Gastroesophageal sphincter (tissue), 4 donors: ENCODE results near the gene NOSIP. TPM values are rescaled to one million over a fixed set of nuclear protein-coding genes. Genes with fewer than 3 reads are reported as not detected.

ENCODE experiments used
- ATAC-seq: fragments of 150-250 bp; one replicate; pipeline ENCODE4 v1.9.1; 2016; ENCODE audit warnings: mild to moderate bottlenecking, moderate library complexity
- H3K27ac ChIP-seq, 4 donors: fragments of 200-600 bp; sonication (generic) in 3 of 4; 1 replicate in 3 of 4; 2 replicates in 1 of 4; pipeline ENCODE4 v1.5.1; 2016 to 2019
- H3K27me3 ChIP-seq: fragments of 200-600 bp; sonication (generic); one replicate; pipeline ENCODE4 v1.5.1; 2019
- H3K36me3 ChIP-seq, 2 donors: fragments of 200-600 bp; sonication (generic); one replicate each; pipeline ENCODE4 v1.5.1; 2019; ENCODE audit warnings: control low read depth in 1 of 2
- H3K4me1 ChIP-seq, 3 donors: fragments of 200-600 bp; sonication (generic); 1 replicate in 2 of 3; 2 replicates in 1 of 3; pipeline ENCODE4 v1.5.1; 2016 to 2019; ENCODE audit warnings: control low read depth in 2 of 3
- H3K4me3 ChIP-seq, 2 donors: fragments of 200-600 bp; sonication (generic); one replicate each; pipeline ENCODE4 v1.5.1; 2019; ENCODE audit warnings: mild to moderate bottlenecking in 1 of 2, moderate library complexity in 1 of 2
- H3K9me3 ChIP-seq, 3 donors: fragments of 200-600 bp; sonication (generic); one replicate each; pipeline ENCODE4 v1.5.1; 2017 to 2019; ENCODE audit warnings: control low read depth in 2 of 3
- EP300 ChIP-seq: sonication (generic); formaldehyde crosslinking; IDR thresholded peaks from one replicate; pipeline ENCODE4 v1.6.1; 2017; ENCODE audit warnings: antibody characterized with exemption, mild to moderate bottlenecking
- POLR2A ChIP-seq, 2 donors: fragments of 450-650 bp; IDR thresholded peaks; one replicate each; pipeline ENCODE4 v1.6.1; 2017; ENCODE audit warnings: antibody characterized with exemption in 2 of 2, mild to moderate bottlenecking in 2 of 2, moderate library complexity in 1 of 2
- POLR2AphosphoS5 ChIP-seq: sonication (generic); formaldehyde crosslinking; IDR thresholded peaks from one replicate; pipeline ENCODE4 v1.6.1; 2017; ENCODE audit warnings: antibody characterized with exemption
- WGBS, 2 donors: methylation state at CpG; one replicate each; pipeline ENCODE4 v1.1.5; 2018; ENCODE audit warnings: low coverage in 1 of 2; 5-methylcytosine and 5-hydroxymethylcytosine counted together
- total RNA-seq, 4 donors: library from RNA; depleted of rRNA; stranded (reverse); fragments of >200 nt; gene quantifications; one replicate each; pipeline ENCODE4 v1.1.0, GENCODE V29; 2016
- TF ChIP-seq, protein P1 (sequence below), 4 experiments: fragments of 200-600 bp in 2 of 4; fragments of 450-650 bp in 2 of 4; sonication (generic) in 1 of 4; IDR thresholded peaks; one replicate each; pipeline ENCODE4 v1.5.1; 2017 to 2019; ENCODE audit warnings: antibody characterized with exemption in 4 of 4, mild to moderate bottlenecking in 2 of 4, moderate library complexity in 2 of 4

The NOSIP gene
- total RNA-seq, 4 donors from 2014 or later, result 45.5 to 59.6 (median 51.8) TPM

DNA sequence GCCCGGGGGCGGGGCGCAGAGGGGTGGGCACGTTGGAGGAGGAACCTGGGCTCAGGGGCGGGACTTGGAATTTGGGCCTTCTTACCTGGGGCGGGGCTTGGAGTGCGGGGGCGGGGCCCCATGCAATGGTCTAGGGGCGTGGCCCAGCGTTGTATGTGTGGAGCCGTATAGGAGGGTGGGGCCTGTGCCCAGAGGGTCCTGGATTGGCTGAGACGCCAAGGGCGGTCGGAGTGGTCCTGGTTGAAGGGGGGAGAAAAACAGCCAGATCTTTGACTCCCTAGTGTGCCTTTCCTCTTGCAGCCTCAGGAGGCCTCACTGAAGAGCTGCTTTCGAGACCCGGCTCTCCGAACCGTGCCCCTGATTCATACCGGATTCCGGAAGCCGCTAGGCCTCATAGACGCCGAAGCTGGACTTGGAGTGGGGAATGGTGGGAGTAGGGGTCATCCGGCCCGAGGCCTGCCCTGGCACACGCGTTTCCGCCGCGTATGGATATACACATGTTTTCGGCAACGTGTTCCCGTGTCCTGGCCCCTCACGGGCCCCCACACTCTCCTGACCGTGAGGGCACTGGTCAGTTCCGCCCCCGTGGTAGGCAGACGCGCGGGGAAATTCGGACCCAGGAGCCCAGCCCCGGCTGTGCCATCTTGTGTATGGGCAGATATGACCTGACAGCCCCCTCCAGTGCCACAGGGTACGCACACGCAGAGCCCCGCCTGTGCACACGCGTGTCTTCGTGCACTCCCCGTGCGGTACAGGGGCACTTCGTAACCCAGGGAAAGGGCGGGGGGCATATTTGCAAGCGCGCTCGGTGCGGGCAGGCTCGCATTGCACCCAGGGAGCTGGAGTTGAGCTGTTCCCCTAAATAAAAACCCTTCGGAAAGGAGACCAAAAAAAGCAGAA lies 10.0 kb upstream of the NOSIP start:
- Histone ChIP-seq H3K4me3 (peak overlapping the region; percentile 89 to 94), H3K9me3 (no peaks in the 10 kb centered on the region), H3K27me3 (no peaks in the 10 kb centered on the region), H3K27ac (peak overlapping the region; percentile 63 to 98 (median 94)), H3K4me1 (peaks cover 0 to 50% (median 12%) of the 10 kb centered on the region in 3 donors), H3K36me3 (peaks cover 0 to 14% of the 10 kb centered on the region in 2 donors)
- TF ChIP-seq, protein P1, sequence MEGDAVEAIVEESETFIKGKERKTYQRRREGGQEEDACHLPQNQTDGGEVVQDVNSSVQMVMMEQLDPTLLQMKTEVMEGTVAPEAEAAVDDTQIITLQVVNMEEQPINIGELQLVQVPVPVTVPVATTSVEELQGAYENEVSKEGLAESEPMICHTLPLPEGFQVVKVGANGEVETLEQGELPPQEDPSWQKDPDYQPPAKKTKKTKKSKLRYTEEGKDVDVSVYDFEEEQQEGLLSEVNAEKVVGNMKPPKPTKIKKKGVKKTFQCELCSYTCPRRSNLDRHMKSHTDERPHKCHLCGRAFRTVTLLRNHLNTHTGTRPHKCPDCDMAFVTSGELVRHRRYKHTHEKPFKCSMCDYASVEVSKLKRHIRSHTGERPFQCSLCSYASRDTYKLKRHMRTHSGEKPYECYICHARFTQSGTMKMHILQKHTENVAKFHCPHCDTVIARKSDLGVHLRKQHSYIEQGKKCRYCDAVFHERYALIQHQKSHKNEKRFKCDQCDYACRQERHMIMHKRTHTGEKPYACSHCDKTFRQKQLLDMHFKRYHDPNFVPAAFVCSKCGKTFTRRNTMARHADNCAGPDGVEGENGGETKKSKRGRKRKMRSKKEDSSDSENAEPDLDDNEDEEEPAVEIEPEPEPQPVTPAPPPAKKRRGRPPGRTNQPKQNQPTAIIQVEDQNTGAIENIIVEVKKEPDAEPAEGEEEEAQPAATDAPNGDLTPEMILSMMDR (IDR thresholded peaks at IDR 0.05), result no peak
- no peak for TF ChIP-seq EP300
- TF ChIP-seq POLR2AphosphoS5, result peak; percentile 26
- peak; percentile 22 to 59 for TF ChIP-seq POLR2A (IDR thresholded peaks at IDR 0.05)
- peak; percentile 84 for ATAC-seq
- 0 to 1% methylated on average over 5 to 27 of the region's 58 CpGs for WGBS, 2 donors

DNA sequence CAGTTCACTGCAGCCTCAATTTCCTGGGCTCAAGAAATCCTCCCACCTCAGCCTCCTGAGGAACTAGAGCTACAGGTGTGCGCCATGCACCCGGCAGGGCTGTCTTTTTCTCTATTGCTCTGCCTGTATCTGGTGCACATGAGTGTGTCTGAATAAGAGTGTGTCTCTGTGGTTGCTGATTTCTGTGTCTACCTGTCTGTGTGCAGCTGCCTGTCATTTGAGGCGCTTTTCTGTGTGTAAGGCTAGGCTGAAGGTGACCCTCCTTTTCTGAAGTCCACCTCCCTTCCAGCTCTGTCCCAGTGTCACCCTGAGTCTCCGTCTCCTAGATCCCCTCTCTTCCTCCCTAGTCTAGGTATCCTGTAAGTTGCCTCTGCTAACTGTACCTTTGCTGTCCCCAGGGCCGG lies 9.1 kb upstream of the NOSIP start:
- 46 to 68% methylated on average over 2 to 4 of the region's 5 CpGs for WGBS, 2 donors
- no peaks in the 10 kb centered on the region for H3K27me3 ChIP-seq
- H3K27ac ChIP-seq, result peak overlapping the region; percentile 63 to 98 (median 94)
- no peaks in the 10 kb centered on the region for H3K9me3 ChIP-seq
- H3K36me3 ChIP-seq, result peaks cover 0 to 6% of the 10 kb centered on the region in 2 donors
- H3K4me1 ChIP-seq, result peaks cover 0 to 42% (median 12%) of the 10 kb centered on the region in 3 donors
- peak overlapping the region in 1 of 2 donors; percentile 94 for H3K4me3 ChIP-seq
- no peak for ATAC-seq
- TF ChIP-seq EP300 (no peak), POLR2AphosphoS5 (no peak), POLR2A (IDR thresholded peaks at IDR 0.05) (no peak)
- TF ChIP-seq, protein P1 (IDR thresholded peaks at IDR 0.05), result no peak

DNA sequence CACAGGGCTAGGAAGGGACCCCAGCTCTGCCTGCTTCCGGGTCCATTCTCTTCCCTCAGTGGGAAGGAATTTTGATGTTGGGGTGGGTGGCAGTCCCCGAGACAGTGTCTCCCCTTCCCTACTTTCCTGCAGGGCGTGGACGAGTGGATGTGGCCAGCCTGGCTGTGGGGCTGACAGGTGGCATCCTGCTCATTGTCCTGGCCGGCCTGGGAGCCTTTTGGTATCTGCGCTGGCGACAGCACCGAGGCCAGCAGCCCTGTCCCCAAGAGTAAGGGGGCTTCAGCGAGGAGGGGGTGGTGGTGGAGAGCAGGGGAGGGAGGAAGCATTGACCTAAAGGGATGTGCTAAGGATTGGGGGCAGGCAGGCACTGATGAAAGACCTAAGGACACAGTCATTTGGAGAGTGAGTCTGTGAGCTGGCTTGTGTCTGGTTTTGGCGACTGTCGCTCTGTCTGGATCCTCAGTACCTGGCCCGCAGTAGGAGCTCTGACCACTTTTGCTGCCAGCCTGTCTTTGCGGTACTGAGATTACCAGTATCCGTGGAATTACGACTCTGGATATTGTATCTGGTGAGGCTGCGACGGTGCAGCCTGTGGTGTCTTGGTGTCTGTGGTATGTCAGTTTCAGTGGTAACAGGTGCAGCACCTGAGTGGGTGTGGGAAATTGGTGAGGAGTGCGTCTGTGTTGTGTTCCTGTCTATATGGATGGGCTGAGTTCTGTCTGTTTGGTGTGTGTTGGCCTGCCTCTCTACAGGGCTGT lies 8.2 kb upstream of the NOSIP start:
- no peak overlapping the region for H3K27ac ChIP-seq
- H3K4me3 ChIP-seq, result no peak overlapping the region
- H3K27me3 ChIP-seq, result no peaks in the 10 kb centered on the region
- ATAC-seq, result no peak
- no peaks in the 10 kb centered on the region for H3K36me3 ChIP-seq
- peaks cover 0 to 32% (median 9%) of the 10 kb centered on the region in 3 donors for H3K4me1 ChIP-seq
- no peaks in the 10 kb centered on the region for H3K9me3 ChIP-seq
- WGBS, 2 donors, result 74% methylated on average over 9 of the region's 18 CpGs; no CpG with 5 or more reads in 1 of the 2 donors
- TF ChIP-seq POLR2A (IDR thresholded peaks at IDR 0.05) (no peak), POLR2AphosphoS5 (no peak)

DNA sequence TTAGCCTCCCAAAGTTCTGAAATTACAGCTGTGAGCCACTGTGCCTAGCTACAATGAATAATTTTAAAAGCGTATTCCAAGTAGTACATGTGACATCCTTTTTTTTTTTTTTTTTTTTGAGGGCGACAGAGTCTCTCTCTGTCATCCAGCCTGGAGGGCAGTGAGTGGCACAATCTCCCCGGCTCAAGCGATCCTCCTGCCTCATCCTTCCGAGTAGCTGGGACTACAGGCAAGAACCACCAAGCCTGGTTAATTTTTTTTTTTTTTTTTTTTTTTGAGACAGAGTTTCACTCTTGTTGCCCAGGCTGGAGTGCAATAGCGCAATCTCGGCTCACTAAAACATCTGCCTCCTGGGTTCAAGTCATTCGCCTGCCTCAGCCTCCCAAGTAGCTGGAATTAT lies 6.9 kb upstream of the NOSIP start:
- Histone ChIP-seq H3K27ac (no peak overlapping the region), H3K4me3 (no peak overlapping the region), H3K4me1 (peaks cover 0 to 19% (median under 1%) of the 10 kb centered on the region in 3 donors), H3K36me3 (no peaks in the 10 kb centered on the region), H3K27me3 (no peaks in the 10 kb centered on the region), H3K9me3 (no peaks in the 10 kb centered on the region)
- ATAC-seq, result no peak
- TF ChIP-seq, protein P1 (IDR thresholded peaks at IDR 0.05), result no peak
- no peak for TF ChIP-seq EP300
- no peak for TF ChIP-seq POLR2AphosphoS5
- TF ChIP-seq POLR2A (IDR thresholded peaks at IDR 0.05), result no peak
- 67 to 71% methylated on average over 5 to 7 of the region's 8 CpGs for WGBS, 2 donors

DNA sequence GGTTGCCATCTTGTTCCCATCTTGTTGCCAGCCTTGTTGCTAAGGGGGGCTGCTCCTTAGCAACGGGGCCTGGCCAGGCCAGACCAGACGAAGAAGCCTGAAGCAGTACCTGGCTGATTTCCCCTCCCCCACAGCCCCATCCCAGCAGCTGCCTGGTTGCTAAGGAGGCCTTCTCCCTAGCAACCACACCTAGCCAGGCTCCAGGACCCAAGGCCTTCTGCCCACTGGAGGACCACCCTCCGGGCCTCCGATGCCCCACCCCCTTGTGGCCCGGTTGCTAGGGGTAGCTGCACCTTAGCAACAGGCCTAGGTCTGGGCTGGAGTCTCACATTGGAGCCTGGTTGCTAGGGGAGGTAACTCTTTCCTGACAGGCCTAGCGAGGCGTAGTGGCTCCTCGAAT lies 4.7 kb upstream of the NOSIP start:
- no peak for ATAC-seq
- no peaks in the 10 kb centered on the region for H3K9me3 ChIP-seq
- WGBS, 2 donors, result 20% methylated on average over 1 of the region's 8 CpGs; no CpG with 5 or more reads in 1 of the 2 donors
- peaks cover 0 to 16% (median 0%) of the 10 kb centered on the region in 3 donors for H3K4me1 ChIP-seq
- no peak overlapping the region for H3K27ac ChIP-seq
- H3K27me3 ChIP-seq, result no peaks in the 10 kb centered on the region
- TF ChIP-seq EP300 (no peak), POLR2A (IDR thresholded peaks at IDR 0.05) (no peak), POLR2AphosphoS5 (no peak)
- TF ChIP-seq, protein P1 (IDR thresholded peaks at IDR 0.05), result no peak
- H3K36me3 ChIP-seq, result no peaks in the 10 kb centered on the region
- H3K4me3 ChIP-seq, result no peak overlapping the region
